Measurements from ENCODE around the gene PFDN6.

PFDN6 gene

DNA sequence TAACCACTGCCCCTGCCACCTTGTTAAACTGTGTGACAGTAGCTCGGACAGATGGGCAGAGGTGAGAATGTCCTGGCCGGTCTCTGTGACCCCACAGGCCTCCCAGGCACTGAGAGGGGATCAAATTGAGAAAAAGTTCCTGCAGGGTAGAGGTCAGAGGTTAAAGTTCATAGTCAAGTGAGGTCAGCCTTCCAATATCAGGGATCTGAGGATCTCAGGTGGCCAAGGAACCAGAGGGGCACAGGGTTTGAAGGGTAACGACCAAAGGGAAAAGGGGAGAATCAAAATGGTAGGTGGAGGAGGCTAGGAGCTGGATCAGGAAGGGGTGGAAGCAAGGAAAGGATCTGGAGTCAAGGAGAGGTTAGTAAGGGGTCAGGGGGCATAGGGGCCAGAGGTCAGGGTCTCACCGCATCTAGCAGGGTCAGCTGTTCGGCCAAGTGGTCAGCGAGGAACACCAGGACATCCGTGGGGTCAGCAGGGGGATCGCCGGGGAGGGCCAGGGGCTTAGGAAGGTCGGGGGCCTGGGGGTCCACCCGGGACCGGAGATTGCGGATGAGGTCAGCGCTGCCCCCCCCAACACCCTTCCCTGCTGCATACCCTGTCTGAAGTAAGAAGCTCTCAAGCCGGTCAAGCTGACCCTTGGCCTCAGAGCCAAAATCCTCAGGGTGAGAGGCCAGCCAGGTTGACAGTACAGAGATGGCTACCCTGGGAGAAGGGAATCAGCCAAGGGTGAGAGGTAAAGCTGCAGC is 6.4 kb downstream of the PFDN6 start:
- no peak for DNase-seq (ENCODE audit: low spot score)

DNA sequence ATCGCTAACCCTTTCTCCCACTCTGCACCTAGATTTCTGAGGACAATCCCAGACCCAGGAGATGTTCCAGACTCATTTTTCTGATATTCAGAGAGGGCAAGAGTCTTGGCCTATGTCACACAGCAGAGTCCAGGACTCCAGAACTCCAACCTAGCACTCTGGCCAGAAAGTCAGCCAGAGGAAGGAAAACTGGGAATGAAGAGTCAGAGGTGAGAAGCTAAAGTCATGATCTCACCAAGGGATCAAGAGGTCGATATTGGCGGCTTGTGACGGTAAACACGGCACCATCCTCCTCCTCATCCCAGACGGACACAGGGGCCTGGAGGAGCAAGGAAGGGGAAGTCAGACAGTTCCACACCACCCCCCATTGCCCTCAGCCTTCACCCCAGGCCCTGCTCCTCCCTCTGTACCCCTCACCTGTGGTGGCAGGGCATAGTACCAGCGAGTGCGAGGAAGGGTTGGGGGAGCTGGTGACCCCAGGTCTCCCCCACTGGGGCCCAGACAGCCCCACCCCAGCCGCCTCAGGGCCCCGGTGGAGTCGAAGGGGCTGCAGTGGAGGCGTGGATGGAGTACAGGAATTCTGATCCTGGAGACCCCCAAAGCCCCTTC is 7.5 kb downstream of the PFDN6 start:
- DNase-seq (ENCODE audit: low spot score): no peak

DNA sequence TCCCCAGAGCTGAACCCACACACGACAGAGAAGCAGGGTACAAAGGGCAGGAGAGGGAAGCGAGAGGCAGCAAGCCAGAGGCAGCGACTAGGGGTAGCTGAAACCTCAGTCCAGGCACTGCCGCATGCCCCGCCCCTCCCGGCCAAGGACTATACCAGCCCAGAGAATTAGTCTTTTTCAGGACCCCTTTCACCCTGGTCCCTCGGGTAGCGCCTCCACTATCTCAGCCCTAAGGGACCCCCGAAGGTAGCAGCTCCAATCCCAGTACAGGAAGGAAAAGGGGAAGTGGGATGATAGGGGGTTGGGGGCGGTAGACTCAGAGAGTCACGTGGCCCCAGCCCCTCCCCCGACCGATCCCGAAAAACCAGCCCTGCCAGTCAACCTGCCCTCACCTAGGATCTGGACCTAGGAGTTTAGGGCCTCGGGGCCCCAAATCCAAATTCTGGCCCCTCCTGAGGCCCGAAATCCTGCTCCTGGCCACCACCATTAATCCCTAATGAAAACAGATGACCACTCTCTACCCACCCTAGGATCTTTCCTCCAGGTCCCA is 8.1 kb downstream of the PFDN6 start:
- peak; percentile 34 for DNase-seq (ENCODE audit: low spot score)

DNA sequence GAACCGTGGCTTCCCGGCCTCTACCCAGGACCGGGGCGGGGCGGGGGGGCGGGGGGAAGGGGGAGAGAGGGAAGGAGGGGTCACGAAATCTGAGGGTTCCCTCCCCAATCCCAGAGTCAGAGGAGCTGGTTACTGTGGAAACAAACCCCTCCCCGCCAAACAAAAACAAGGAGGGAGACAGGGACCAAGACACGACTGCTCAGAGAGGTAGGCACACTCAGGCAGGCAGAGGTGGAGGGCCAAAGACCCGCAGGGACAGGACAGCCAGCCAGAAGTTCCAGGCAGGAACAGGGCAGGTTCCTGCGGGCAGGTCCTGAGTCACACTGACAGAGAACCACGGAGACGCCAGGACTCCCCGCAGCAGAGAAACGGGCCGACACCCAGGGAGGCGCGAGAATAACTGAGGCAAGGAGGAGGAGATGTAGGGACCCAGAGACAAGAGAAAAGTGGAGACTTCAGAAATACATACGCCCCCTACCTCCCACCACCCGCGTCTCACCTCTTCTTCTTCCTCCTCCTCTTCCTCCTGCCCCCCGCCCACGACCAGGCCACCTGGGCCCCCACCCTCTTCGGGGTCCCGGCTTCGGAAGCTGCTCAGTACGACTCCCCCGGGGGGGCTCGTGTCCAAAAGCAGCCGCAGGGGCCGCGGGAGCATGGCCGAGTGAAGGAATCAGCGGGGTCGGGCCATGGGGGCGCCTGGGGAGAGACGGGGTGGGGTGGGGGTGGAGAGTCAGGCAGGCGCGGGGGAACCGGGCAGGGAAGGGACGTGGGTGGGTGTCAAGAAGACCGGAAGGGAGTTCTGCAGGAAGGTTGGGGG is 8.8 kb downstream of the PFDN6 start:
- peak; percentile 54 for DNase-seq (ENCODE audit: low spot score)

DNA sequence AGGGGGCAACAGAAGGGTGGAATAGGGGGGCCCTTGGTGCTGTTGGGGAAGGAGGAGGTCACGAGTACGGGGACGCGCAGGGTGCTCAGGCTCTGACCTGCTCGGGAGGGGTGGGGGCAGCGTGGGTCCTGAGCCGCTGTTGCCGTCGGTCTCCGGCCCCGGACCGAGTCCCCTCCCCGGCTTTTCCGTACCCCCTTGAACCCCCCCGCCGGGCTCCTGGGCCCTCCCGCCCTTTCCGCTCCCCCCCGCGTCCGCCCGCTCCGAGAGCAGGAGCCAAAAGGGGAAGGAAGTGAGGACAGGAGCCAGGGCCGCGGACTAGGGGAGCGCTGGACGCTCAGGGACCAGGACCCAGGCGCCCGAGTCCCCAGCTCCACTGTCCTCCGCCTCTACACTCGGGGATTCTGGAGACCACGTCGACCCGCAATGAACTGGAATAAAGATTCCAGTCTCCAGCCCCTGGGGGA is 9.4 kb downstream of the PFDN6 start, which contains the start of gene RGL2:
Gene RGL2, minus strand, starts transcription at position 170 of the 464 bp plus-strand sequence. CDS start 332 bp downstream, outside the sequence.
- DNase-seq (ENCODE audit: low spot score): no peak

DNA sequence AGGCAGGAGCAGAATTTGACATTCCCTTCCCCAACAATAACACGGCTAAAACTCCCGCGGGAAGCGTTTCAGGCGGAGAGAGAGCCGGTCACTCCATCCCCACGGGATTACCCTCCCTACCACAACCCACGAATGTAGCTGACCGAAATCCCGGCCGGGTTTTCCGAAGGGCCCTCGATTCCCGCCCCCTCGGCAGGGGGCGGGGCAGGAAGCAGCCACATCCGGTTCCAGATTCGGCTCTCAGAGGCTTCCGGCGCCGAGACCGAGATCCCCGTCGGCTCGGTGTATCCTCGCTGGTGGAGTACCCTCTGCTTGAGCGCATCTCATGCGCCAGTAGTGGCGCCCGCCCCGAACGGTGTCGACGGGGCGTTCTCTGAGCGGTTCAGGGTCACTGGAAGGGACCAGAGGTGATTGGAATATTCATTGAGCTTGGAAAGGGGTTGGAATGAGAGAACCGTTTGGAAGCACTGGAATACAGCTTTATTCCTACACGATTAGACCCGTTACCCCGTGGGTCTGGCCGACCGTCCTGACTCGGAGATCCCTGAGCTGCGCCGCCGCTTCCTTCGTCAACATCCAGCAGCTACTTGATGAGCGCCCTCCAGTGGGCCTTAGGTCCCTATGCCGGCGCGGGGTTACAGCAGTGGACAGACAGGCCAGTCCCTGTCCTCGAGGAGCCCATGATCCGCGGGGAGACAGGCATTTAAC is 10.0 kb downstream of the PFDN6 start:
- DNase-seq (ENCODE audit: low spot score): peak; percentile 72

DNA sequence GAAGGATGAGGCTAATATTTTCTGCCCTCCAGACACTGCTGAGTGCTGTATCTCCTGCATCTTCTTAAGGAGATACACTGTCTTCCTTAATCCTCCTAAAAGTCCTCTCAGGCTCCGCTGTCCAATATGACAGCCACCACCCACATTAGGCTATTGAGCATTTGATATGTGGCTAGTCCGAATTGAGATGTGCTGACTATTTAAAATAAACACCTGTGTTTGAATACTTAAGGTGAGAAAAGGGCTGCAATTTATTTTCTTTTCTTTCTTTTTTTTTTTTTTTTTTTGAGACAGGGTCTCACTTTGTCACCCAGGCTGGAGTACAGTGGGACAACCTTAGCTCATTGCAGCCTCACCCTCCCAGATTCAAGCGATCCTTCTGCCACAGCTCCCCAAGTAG is 12.5 kb downstream of the PFDN6 start:
- DNase-seq (ENCODE audit: low spot score): no peak

DNA sequence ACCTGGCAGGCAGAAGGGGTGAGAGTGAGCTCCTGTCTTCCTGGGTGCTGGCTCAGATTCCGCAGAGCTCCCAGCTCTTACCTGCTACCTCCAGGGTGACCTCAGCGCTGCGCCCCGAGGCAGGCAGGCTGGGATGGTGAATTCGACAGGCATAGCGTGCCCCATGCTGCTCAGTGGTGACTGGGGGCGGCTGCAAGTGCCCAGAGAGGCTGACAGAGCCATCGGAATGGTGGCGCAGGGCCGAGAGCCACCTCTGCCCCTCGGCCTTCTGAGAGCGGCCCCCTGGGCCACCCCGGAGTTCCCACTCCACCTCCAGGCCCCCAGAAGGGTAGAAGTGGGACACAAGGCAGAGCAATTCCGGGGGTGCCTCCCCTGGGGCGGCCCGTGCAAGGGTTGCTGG is 14.8 kb downstream of the PFDN6 start:
- no peak for DNase-seq (ENCODE audit: low spot score)

DNA sequence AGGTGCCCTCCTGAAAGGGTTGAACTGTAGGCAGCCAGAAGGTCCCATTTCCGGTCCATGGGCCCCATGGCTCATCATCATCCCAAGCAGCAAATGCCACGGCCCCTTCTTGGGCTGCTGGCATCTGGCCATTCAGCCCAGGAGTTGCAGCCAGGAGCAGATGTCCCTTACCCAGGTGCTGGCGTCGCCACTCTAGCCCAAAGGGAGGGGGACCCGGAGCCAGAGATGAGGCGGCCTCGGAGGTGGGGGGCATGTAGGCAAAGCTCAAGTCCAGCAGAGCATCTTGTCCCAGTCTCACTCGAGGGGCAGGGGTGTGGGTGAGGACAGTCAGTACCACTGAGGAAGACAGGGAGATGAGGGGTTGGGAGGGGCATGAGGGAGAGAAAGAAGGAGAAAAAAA is 15.7 kb downstream of the PFDN6 start:
- DNase-seq (ENCODE audit: low spot score): no peak

DNA sequence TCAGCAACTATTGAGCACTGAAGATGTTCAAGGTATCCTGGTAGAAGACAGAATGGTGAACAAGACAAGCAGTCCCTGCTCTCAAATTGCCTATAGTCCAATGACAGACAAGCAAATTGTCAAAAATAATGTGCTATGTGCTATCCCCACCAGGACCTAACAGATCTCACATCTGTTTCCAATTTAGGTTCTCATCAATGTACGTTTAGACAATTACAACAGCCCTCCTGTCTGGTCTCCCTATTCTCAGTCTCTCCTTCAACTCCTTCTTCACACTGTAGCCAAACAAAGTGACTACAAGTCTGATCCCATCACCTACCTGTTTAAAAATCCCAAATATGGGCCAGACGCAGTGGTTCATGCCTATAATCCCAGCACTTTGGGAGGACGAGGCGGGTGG is 17.0 kb downstream of the PFDN6 start:
- no peak for DNase-seq (ENCODE audit: low spot score)

DNA sequence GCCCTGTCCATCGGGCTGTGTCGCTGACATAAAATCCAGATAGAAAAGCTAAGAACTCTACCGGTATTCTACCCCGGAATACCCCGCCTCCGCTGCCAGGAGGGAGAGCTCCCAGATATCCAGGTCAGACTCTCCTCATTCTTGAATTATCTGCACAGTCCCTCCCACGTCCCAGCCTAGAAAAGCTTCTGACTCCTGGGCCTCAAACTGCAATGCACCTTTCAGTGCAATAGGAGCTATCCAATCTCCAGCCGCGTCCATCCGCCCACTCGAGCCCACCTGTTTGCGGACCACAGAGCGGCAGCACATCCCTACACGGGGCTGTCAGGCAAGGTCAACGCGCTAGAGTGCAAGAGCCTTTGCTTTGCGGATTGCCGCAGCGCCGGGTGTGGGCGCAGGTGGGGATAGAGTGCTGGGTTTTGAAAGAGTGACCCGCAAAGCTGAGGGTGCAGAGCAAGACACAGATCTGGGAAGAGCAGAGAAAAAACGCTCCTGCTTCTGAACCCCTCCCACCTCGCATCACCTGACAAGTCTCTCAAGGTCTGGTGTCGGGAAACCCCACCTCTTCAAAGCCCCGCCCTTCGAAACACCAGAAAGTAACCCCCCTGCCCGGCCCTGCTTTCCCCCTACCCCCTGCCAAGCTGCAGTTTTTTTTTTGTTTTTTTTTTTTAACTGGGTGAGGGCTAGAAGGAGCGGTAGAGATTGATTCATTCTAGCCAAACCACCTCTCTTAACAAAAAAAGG is 23.1 kb downstream of the PFDN6 start:
- peak; percentile 71 for DNase-seq (ENCODE audit: low spot score)

DNA sequence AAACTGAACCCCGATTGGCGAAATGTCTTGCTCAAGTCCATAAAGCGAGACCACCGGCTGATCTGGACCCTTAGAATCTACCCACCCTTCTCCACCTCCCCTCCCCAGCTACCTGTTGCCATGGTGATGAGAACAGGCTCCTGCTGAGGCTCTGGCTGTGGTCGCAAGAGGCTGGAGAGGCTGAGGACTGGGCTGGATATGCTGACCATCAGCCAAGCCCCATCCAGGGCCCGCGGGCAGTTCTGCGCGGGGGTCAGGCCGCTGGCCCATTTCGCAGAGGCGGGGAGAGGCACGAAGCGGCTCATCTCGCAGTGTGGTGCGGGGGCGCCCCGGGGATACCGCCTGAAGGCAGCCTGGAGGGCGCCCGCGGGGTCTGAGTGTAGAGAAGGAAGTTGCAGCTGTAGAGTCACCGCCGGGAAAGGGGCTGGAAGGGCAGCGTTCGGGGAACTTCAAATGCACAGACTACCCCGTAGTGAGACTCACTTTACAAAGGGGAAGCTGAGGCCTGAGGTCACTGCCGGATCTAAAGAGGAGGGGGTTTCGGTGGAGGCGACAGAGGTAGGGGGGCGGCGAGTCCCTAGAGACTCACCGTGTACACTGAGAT is 23.8 kb downstream of the PFDN6 start:
- DNase-seq (ENCODE audit: low spot score): peak; percentile 36

DNA sequence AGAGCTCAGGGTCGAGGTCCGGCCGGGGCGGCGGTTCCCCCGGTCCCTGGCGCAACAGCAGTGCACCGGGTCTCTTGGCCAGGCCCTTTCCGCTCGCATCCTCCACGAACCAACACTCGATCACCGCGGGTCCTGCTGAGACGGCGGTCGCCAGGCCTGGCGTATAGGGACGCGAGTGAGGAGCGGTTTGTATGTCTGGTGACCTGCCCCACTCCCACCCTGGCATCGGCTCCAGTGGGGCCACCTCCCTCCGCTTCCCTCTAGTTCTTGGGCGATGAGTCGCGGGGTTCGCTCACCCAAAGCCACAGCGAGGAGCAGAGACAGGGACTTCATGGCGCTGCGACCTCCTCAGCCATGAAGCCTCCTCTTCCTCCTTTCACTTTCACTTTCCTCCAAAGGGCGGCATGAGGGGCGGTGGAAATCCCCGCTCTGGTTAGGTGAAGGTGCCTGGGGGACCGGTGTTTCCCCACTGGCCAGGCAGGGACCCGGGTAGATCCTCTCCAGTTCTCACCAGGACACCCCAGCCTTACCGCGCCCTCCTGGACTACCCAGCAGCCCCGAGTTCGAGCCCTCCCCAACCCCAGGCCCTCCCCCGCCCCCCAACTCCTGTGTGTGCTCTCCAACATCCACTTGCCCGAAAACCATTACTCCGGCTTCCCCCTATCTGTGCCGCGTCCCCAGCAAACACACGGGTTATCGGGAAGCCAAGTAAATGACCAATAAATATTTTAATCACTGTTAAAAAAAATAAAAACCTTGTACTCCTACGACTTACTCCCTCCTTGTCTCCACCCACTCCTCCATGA is 24.5 kb downstream of the PFDN6 start, which contains the start of gene TAPBP:
Gene TAPBP, minus strand, starts transcription at position 370 of the 806 bp plus-strand sequence. Its CDS starts 37 bp downstream, at position 333.
- peak; percentile 51 for DNase-seq (ENCODE audit: low spot score)

DNA sequence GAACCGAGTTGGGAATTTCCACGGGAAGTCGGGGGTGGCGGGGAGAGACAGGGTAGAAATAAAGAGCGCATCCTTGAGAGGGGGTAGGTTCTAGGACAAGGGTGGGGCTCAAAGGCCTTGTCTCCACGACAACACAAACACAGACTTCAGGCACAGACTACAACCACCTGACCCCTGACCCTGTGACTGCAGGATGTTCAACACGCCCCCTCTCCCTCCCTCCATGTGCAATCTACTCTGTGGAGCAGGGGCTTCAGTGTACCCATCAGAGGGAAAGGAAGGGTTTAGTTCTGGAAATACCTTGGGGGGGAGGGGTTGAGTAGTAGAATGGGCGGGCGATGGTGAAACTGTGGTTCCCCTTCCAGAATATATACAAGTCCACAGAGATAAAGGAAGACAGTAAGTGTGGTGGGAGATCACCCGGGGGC is 25.1 kb downstream of the PFDN6 start:
- peak; percentile 31 for DNase-seq (ENCODE audit: low spot score)

DNA sequence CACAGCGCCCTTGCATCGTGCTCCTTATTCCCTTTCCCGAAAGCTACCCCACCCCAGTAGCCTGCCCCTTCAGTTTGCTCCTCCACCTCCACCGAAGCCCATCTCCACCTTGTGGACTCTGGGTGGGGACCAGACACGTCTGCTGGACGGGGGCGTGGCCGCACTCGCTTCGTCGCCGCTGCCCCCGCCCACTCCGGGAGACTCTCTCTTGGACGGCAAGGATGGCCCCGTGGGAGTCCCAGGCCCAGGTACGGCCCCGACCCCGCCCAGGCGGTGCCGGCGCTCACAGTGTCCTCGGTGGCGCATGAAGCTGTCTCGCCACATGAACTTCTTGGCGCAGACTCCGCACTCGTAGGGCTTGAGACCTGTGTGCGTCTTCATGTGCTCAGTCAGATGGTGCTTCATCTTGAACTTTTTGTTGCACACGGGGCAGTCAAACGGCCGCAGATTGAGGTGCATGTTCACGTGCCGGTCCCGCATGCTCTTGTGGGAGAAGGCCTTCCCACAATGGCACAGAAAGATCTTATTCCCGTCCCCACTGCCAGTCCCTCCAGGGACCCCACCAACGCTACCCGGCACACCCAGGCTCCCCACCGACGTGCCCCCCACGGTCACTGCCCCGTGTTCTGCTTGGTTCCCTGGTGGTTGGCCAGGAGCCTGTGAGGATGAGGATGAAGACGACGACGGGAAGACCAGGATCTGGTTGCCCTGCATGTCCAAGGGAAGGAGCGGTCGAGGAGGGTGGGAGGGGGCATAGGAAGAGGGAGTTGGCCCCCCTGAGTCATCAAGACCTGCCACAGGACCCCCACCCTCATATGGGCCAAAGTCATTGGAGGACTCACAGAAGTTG is 25.8 kb downstream of the PFDN6 start:
- no peak for DNase-seq (ENCODE audit: low spot score)

DNA sequence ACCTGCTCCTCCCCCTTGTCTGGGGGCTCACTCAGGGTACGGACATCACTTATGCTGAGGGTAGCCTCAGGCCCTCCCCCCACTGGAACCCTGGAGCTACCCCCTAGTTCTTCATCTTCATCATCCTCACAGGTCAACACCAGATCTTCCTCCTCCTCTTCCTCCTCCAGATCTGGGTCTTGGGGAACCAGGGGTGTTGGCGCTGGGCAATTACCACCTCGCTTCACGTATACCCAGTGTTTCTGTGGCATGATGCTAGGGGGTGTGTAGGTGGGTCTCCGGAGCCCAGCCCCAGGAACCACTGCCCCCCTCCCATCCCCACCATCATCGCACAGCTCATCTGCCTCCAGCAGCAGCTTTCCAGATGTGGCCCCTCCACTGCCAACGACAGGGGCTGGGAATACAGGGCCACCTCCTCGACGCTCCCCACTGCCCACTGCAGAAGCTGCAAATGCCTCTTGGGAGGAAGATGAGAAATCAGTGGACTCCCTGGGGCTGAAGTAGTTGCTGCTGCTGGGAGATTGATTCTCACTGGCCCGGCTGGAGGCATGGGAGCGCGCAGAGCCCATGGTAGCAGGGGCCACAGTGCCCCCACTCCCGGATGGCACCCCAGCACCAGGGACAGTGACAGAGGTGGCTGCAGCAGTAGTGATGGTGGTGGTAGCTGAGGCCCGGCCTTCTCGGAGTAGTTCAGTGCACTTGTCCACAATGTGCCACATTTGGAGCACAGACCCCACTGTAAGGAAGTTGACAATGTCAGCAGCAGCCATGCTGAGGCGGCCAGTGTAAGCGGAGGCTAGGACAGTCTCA is 26.6 kb downstream of the PFDN6 start:
- no peak for DNase-seq (ENCODE audit: low spot score)

DNA sequence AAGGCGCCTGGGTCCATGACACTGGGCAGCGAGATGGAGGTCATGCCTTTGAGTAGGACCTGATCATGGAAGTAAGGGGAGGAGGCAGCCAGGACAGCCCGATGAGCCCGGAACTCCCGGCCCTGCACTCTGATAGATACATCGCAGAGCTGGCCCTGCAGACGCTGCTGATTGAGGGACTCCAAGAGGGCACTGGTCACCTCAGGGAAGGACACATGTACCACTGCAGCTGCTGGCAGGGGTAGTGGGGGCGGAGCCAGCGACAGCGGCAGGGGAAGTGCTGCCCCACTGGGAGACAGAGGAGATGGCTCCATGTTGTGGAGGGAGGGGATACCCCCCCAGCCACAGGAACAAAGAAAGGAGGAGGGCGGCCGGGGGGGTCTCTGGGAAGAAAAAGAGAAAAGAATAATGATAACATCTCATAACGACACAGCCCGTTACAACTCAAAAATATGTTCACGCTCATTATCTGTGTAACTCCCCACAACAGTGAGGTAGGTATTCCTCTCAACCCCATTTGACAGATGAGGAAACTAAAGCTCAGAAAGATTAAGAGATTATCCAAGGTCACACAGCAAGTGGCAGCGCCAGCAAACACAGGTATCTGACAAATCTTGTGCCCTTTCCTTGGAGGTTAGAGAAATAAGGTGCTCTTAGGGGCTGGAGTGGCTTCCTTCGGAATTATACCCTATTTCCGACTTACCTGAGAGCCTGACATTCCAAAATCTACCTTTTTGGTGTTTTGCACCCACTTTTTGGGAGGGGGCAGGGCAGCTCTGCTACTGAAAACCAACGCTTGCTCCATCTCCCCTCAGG is 27.4 kb downstream of the PFDN6 start:
- DNase-seq (ENCODE audit: low spot score): no peak

Measured in HuH-7.5 (cell line).